Measurements from ENCODE around the gene CAPN12.

CAPN12 gene

DNA sequence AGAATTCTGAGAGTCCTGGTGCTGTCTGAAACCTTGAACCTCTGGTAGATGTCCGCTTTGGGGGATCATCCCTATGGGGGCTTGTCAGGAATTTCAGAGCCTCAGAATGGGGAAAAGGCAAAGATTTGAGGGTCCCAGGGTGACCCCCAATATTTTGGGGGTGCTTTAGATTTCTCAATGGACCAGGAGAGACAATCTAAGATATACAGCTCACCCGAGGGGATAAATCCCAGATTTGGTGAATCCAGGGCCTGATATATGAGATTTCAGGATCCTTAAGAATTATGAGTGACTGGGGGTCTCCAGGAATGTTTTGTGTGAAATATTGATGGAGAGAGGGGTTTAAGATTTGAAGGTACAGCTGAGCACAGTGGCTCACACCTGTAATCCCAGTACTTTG is 3.3 kb downstream of the CAPN12 start:
- TF ChIP-seq, protein P1, sequence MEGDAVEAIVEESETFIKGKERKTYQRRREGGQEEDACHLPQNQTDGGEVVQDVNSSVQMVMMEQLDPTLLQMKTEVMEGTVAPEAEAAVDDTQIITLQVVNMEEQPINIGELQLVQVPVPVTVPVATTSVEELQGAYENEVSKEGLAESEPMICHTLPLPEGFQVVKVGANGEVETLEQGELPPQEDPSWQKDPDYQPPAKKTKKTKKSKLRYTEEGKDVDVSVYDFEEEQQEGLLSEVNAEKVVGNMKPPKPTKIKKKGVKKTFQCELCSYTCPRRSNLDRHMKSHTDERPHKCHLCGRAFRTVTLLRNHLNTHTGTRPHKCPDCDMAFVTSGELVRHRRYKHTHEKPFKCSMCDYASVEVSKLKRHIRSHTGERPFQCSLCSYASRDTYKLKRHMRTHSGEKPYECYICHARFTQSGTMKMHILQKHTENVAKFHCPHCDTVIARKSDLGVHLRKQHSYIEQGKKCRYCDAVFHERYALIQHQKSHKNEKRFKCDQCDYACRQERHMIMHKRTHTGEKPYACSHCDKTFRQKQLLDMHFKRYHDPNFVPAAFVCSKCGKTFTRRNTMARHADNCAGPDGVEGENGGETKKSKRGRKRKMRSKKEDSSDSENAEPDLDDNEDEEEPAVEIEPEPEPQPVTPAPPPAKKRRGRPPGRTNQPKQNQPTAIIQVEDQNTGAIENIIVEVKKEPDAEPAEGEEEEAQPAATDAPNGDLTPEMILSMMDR (IDR thresholded peaks at IDR 0.05; ENCODE audit: low read depth, low read length) = no peak
- TF ChIP-seq EZH2phosphoT487 (IDR thresholded peaks at IDR 0.05; ENCODE audit: low read depth) = no peak
- H4K20me1 ChIP-seq (ENCODE audit: insufficient read depth, low read length) = no peaks in the 10 kb centered on the region
- H2AFZ ChIP-seq (ENCODE audit: low read depth, low read length) = no peak overlapping the region
- H3K4me3 ChIP-seq (ENCODE audit: low read length) = no peak overlapping the region
- H3K27ac ChIP-seq (ENCODE audit: low read length) = no peak overlapping the region
- no peak overlapping the region for H3K4me2 ChIP-seq (ENCODE audit: low read length)
- H3K36me3 ChIP-seq (replicated peaks; ENCODE audit: low read depth, low read length) = no peaks in the 10 kb centered on the region
- H3K9me3 ChIP-seq (ENCODE audit: insufficient read depth, low read length) = no peaks in the 10 kb centered on the region
- H3K4me1 ChIP-seq (ENCODE audit: low read length) = 0 out of 2 replicates have a peak, but pooled peaks cover 3% of the 10 kb centered on the region
- no peaks in the 10 kb centered on the region for H3K79me2 ChIP-seq (ENCODE audit: low read length)
- H3K9ac ChIP-seq (ENCODE audit: low read length) = no peak overlapping the region
- H3K27me3 ChIP-seq (ENCODE audit: low read depth, low read length) = no peaks in the 10 kb centered on the region

DNA sequence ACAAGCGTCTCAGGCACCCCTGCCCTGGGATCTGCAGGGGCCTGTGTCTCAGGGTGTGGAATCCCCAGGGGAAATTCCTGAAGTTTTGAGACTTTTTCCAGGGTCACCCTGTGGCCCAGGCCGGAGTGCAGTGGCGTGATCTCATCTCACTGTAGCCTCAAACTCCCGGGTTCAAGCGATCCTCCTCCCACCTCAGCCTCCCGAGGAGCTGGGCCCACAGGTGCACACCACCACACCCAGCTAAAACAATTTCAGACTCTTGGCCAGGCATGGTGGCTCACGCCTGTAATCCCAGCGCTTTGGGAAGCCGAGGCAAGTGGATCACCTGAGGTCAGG is 4.0 kb downstream of the CAPN12 start:
- no peaks in the 10 kb centered on the region for H3K27me3 ChIP-seq (ENCODE audit: low read depth, low read length)
- no peak overlapping the region for H3K4me2 ChIP-seq (ENCODE audit: low read length)
- no peaks in the 10 kb centered on the region for H3K79me2 ChIP-seq (ENCODE audit: low read length)
- H3K9me3 ChIP-seq (ENCODE audit: insufficient read depth, low read length) = no peaks in the 10 kb centered on the region
- no peak overlapping the region for H2AFZ ChIP-seq (ENCODE audit: low read depth, low read length)
- H3K36me3 ChIP-seq (replicated peaks; ENCODE audit: low read depth, low read length) = no peaks in the 10 kb centered on the region
- no peak for TF ChIP-seq EZH2phosphoT487 (IDR thresholded peaks at IDR 0.05; ENCODE audit: low read depth)
- TF ChIP-seq, protein P1 (IDR thresholded peaks at IDR 0.05; ENCODE audit: low read depth, low read length) = no peak
- H3K9ac ChIP-seq (ENCODE audit: low read length) = no peak overlapping the region
- peaks cover 6% of the 10 kb centered on the region for H3K4me1 ChIP-seq (ENCODE audit: low read length)
- no peak overlapping the region for H3K27ac ChIP-seq (ENCODE audit: low read length)
- H4K20me1 ChIP-seq (ENCODE audit: insufficient read depth, low read length) = no peaks in the 10 kb centered on the region
- H3K4me3 ChIP-seq (ENCODE audit: low read length) = no peak overlapping the region

DNA sequence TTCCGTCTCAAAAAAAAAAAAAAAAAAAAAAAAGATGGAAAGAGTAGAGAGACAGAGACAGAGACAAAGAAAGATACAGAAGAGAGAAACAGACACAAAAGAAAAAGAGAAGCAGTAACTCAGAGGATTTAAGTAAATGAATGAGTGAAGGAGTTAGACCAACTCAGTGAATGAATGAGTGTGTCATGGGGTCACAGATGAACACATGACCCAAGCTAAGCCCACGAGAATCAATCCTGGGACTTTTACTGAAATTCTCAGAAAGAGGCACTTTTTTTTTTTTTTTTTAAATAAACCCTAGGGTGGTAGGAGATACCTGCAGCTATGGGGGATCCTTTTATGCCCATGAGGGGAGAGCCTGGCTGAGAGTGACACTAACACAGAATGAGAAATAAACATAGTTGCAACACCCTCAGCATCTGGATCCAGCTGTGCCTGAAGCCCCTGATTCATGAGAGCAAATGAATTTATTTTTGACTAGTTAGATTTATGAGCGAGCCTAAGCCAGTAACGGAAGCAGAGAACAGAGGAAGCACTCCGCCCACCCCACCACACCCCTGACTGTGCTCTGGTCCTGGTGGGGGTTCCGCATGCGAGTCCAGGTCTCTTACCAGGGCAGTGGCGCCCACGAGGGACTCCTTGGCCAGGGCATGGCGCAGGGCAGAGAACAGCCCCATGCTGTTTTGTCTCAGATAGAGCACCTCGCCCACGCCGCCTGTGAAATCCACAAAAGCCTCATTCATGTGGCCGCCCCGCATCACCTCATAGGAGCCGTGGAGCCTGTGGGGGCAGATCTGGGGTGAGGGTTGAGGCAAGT is 4.6 kb downstream of the CAPN12 start:
- H3K4me1 ChIP-seq (ENCODE audit: low read length) = peaks cover 11% of the 10 kb centered on the region
- no peak overlapping the region for H3K9ac ChIP-seq (ENCODE audit: low read length)
- H3K27me3 ChIP-seq (ENCODE audit: low read depth, low read length) = no peaks in the 10 kb centered on the region
- H4K20me1 ChIP-seq (ENCODE audit: insufficient read depth, low read length) = no peaks in the 10 kb centered on the region
- no peak overlapping the region for H2AFZ ChIP-seq (ENCODE audit: low read depth, low read length)
- no peaks in the 10 kb centered on the region for H3K36me3 ChIP-seq (replicated peaks; ENCODE audit: low read depth, low read length)
- TF ChIP-seq, protein P1 (IDR thresholded peaks at IDR 0.05; ENCODE audit: low read depth, low read length) = no peak
- TF ChIP-seq EZH2phosphoT487 (IDR thresholded peaks at IDR 0.05; ENCODE audit: low read depth) = no peak
- H3K9me3 ChIP-seq (ENCODE audit: insufficient read depth, low read length) = no peaks in the 10 kb centered on the region
- H3K27ac ChIP-seq (ENCODE audit: low read length) = no peak overlapping the region
- H3K79me2 ChIP-seq (ENCODE audit: low read length) = no peaks in the 10 kb centered on the region
- H3K4me3 ChIP-seq (ENCODE audit: low read length) = no peak overlapping the region
- H3K4me2 ChIP-seq (ENCODE audit: low read length) = no peak overlapping the region

DNA sequence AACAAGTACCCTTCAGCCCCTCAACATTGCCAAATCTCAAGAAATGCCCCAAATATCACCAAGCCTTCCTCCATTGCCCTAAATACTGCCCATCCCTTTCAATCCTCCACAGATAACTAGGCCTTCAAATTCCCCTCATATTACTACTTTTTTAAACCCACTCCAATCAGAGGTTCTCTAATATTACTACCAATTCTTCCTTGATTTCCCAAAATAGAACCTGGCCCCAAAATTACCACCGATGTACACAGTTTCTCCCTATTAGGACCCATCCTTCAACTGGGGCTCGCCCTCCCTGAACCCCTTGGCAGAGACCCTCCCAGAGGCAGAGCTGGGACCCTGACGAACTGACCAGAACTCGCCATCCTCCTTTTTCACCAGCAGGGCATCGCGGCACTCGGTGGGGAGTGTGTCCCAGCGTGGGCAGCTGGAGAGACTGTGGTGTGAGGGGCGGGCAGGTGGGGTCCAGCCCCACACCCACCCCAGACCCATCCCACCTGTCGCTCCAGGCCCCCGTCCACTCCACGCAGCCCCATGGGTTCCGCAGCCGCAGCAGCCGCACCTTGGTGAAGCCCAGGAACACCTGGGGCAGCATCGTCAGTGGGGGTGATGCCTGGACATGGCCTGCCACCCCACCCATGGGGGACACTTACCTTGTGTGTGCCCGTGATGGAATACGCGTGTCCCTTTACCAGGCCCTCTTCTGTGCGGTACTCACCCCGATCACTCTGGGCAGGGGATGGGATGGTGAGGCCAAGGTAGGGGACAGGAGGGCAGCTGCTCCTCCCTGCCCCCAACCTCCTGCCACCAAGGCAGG is 6.1 kb downstream of the CAPN12 start:
- TF ChIP-seq EZH2phosphoT487 (IDR thresholded peaks at IDR 0.05; ENCODE audit: low read depth) = no peak

More for the DNA sequence above, 6.1 kb downstream of the CAPN12 start:
- H3K4me1 ChIP-seq (ENCODE audit: low read length) = peaks cover 19% of the 10 kb centered on the region
- H3K4me3 ChIP-seq (ENCODE audit: low read length) = no peak overlapping the region
- H2AFZ ChIP-seq (ENCODE audit: low read depth, low read length) = no peak overlapping the region
- no peaks in the 10 kb centered on the region for H3K79me2 ChIP-seq (ENCODE audit: low read length)
- no peaks in the 10 kb centered on the region for H3K36me3 ChIP-seq (replicated peaks; ENCODE audit: low read depth, low read length)
- H3K9me3 ChIP-seq (ENCODE audit: insufficient read depth, low read length) = no peaks in the 10 kb centered on the region
- no peak overlapping the region for H3K4me2 ChIP-seq (ENCODE audit: low read length)
- H4K20me1 ChIP-seq (ENCODE audit: insufficient read depth, low read length) = no peaks in the 10 kb centered on the region
- H3K27me3 ChIP-seq (ENCODE audit: low read depth, low read length) = no peaks in the 10 kb centered on the region
- no peak overlapping the region for H3K27ac ChIP-seq (ENCODE audit: low read length)
- H3K9ac ChIP-seq (ENCODE audit: low read length) = no peak overlapping the region
